GM12801 (cell line): ENCODE measurements around the gene C17orf100.

Source experiments
- TF ChIP-seq, protein P1 (sequence below): IDR thresholded peaks from one replicate; pipeline ENCODE4 v1.5.1; 2011; ENCODE audit warnings: control low read depth; ENCODE audit not compliant: insufficient read length; ENCODE audit errors: extremely low read depth

C17orf100 gene

DNA sequence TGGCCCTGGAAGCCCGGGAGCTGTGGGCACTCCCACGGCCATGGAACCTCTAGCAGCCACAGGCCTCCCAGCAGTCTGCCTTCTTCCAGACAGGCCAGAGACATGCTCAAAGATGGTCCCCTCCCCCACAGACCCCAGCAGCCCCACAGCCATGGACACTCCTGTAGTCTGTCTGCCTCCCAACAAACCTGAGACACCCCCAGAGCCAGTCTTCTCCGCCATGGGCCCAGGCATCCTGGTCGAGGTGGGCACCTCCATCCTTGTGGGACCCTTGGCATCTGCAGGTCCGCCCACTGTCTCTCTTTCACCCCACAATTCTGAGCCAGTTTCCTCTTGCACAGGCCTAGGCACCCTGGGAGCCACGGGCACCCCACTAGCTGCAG is 14.1 kb upstream of the C17orf100 start:
- TF ChIP-seq, protein P1, sequence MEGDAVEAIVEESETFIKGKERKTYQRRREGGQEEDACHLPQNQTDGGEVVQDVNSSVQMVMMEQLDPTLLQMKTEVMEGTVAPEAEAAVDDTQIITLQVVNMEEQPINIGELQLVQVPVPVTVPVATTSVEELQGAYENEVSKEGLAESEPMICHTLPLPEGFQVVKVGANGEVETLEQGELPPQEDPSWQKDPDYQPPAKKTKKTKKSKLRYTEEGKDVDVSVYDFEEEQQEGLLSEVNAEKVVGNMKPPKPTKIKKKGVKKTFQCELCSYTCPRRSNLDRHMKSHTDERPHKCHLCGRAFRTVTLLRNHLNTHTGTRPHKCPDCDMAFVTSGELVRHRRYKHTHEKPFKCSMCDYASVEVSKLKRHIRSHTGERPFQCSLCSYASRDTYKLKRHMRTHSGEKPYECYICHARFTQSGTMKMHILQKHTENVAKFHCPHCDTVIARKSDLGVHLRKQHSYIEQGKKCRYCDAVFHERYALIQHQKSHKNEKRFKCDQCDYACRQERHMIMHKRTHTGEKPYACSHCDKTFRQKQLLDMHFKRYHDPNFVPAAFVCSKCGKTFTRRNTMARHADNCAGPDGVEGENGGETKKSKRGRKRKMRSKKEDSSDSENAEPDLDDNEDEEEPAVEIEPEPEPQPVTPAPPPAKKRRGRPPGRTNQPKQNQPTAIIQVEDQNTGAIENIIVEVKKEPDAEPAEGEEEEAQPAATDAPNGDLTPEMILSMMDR: no peak

DNA sequence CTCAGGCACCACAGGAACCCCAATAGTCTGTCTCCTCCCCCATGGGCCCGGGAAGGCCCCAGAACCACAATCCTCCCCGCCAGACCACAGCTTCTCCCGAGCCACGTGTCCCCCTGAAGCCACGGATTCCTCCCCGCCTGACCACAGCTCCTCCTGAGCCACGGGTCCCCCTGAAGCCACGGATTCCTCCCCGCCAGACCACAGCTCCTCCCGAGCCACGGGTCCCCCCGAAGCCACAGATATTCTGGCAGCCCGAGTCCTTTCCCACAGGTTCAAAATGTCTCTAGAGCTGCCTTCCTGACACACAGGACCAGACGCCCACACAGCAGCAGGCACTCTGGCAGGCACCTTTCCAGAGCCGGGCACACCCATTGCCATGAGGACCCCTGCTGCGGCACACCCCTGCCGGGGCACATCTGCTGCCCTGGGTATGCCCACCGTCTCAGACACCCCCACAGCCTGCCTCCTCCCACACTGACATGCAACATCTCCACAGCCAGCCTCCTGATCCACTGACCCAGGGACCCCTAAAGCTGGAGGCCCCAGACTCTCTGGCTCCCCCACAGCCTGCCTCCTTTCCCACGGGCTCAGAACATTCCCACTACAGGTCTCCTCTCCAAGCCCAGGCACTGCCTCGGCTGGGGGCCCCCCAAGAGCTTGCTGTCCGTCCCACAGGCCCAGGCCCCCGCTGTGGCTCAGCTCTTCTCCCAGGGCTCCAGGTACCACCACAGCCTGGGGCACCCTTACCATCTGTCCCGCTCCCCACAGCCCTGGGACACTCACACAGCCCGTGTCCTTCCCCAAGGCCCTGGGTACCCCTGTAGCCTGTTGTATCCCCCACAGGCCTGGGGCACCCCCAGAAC is 13.3 kb upstream of the C17orf100 start:
- TF ChIP-seq, protein P1: no peak

DNA sequence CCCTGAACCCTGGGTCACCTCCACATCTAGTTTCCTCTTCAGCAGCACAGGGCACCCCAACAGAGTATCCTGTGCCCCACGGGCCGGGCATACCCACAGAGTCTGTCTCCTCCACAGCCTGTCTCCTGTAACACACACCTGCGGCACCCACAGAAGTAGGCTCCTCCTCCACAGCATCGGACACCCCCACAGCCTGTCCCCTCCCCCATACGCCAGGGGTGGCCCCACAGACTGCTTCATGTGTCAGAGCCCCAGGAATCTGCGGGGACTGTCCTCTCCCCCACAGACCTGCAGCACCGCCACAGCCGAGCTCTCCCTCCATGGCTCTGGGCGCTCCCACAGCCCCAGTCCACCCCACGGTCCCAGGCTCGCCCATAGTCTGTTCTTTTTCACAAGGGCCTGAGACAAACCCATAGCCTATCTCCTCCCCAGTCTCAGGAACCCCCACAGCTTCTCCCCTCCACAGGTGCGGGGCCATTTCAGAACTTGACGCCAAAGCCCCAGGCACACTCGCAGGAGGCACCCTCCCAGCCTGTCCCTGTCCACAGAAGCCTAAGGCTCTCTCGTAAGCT is 12.5 kb upstream of the C17orf100 start:
- TF ChIP-seq, protein P1: no peak

DNA sequence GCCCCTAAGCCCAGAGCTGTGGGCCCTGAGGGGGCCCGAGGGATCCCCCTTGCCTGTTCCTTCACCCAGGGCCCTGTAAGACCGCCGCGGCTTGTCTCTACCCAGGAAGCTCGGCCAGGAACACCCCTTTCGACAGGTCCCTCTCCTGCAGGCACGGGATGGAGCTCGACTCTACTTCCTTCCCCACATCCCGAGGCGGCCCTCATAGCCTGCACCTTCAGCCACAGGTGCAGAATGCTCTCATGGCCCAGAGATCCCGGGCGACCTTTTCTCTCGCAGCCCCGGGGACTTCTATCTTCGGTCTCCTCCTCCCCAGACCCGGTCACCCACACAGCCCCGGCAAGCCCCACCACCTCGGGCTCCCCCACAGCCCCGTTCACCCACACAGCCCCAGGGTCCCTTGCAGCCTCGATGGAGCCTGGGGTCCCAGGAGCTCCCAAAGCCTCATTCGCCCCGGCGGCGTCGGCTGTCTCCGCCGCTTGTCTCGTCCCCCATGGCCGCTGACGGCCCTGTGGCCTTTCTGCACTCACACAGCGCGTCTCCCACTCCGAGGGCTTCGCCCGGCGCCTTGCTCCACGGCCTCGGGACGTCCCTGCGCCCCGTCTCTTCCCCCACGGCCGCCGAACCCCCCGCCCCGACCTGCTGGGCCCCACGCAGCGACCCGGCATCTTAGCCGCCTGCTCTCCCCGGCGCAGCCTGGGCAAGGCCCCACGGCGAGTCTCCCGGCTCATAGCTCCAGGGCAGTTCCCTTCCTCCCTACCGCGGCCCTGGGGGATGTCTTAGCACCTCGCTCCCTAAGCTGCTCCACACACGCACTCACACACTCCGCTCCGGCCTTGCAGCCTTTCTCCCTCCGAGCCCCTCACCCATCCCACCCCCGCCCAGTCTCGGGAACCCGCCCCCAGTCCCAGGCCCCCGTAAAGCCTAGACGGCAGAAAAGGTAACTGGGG is 11.7 kb upstream of the C17orf100 start:
- TF ChIP-seq, protein P1: no peak

DNA sequence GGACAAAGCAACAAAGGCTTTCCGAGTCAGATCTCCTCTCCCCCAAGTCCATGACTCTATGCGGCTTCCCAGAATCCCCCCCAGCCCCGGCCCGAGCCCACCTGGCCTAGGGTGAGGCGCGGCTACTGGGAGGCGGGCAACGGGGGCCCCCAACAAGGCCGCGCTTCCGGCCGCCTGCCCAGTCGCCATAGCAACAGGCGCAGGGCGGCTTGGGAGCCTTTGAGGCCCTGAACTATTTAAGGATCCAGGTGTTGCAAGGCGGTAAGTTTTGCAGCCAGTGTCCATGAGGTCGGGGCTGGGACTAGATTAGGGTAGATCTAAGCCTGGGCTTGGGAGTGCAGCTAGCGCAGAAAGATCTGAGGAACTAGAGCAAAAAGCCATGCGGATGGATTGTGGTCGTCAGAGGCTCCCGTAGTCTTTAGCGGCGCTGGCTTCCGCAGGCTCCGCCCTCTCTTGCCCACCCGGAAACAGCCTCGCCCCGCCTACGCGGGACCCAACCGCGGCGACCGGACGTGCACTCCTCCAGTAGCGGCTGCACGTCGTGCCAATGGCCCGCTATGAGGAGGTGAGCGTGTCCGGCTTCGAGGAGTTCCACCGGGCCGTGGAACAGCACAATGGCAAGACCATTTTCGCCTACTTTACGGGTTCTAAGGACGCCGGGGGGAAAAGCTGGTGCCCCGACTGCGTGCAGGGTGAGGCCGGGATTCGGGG is 10.9 kb upstream of the C17orf100 start, which contains the start of the genes KIAA0753 and TXNDC17:
Gene KIAA0753 (minus strand): TSS at position 176 of the 711 bp plus-strand sequence. CDS start 5,608 bp downstream, outside the sequence.
Gene TXNDC17 (plus strand): TSS at position 525 of the 711 bp plus-strand sequence. CDS start 23 bp downstream, at position 548.
- TF ChIP-seq, protein P1: no peak

DNA sequence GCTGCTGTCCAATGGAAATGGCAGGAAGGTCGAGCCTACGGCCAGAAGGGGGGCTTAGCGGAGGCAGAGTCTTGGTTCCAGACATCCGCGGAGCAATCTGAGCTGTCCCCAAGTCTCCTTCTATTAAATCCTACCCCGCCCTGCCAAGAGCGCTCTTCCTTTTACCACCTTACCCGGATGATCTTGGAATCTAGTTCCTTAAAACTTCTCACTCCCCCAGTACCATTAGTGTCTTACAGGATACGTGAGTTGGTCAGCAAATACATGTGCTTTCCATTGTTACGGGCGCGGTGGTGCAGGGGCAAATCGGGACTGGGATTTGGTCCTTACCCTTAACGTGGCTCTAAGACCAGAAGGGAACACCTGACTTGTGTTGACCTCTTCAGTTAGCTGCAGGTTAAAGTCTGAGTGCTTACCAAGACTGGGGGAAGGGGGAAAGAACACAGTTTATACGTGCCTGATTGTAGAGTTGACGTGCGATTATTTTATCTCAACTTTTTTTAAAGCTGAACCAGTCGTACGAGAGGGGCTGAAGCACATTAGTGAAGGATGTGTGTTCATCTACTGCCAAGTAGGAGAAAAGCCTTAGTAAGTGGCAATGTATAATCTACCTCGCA is 10.2 kb upstream of the C17orf100 start:
- TF ChIP-seq, protein P1: no peak
